ENCODE measurements around the gene TGFBRAP1.
"Not testable (repeated sequence)": the region's sequence is repeated elsewhere in the genome, so short reads cannot be mapped to it uniquely, and the experiment has no call there.

TGFBRAP1 gene

GRCh38 chr2:105357122-105357521 lies 27.6 kb upstream of the TGFBRAP1 start:
- no peak for DNase-seq

- DNase-seq, result no peak
Observed at GRCh38 chr2:105344704-105345345, 15.3 kb upstream of the TGFBRAP1 start.

DNA sequence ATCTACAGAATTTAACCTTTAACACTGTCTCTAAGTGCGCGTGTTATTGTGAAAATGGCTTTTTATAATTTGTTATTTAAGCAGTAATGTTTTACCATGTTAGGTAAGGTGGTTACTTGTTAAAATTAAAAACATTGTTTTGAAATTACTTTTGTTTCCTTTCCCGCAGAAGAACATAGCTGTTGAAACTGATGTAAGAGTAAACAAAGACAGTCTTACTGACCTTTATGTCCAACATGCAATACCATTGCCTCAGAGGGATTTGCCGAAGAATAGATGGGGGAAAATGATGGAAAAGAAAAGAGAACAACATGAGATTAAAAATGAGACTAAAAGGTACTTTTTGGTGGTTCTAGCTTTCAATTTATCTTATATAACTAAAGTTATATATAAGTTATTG lies 9.9 kb upstream of the TGFBRAP1 start:
- DNase-seq, result no peak

DNA sequence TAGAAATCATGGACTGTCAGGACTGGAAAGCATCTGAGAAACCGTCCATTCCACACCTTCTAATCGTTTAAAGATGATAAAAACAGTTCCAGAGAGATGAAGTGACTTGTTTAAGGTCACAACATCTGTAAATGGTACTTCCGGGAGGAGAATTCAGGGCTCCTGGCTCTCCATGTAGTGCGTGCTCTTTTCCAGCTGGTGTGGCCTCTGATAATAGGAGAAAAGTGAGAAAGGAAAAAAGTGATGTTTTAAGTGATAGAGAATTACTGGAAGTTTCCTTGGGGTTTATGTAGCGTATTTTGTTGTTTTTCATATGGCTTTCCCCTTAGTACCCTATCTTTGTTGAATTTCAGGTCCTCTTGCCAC lies 8.5 kb upstream of the TGFBRAP1 start:
- DNase-seq, result no peak

GRCh38 chr2:105337122-105338019 lies 7.8 kb upstream of the TGFBRAP1 start, which contains the start of gene C2orf49:
Gene C2orf49, plus strand, starts transcription at chr2:105337540. Its CDS starts 48 bp downstream, at chr2:105337588.
- DNase-seq, result peak; percentile 89

DNA sequence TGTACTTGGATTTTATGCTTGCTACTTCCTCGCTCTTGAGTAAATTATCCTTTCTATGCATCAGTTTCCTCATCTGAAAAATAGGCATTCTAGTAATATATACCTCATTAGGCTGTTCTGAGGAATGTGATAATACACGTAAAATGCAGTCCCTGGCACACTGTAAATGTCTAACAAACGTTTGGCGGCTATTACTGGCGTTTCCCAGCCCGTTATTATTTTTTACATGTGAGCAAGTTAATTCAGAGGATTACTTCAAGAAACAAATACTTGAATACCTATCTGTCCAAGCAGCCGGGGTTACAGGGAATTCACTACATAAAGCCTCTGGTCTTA lies 7.2 kb upstream of the TGFBRAP1 start:
- DNase-seq, result no peak

DNA sequence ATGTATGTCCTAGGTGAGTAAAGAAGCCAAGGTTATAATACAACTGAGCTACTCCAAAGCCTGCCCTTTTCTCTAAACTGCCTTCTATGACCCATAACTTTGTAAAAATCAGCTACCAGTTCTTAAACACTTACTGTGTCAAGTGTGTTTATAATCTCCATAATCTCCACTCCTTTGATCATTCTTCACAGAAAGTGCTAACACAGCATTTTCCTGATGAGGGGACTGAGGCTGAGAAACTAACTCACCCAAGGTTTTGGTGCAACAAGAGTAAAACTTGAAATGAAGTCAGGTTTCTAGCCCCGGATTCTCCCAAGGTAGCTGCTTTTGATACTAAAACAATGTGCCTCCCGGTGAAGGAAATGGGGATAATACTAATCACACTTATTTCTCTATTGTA lies 5.9 kb upstream of the TGFBRAP1 start:
- no peak for DNase-seq

DNA sequence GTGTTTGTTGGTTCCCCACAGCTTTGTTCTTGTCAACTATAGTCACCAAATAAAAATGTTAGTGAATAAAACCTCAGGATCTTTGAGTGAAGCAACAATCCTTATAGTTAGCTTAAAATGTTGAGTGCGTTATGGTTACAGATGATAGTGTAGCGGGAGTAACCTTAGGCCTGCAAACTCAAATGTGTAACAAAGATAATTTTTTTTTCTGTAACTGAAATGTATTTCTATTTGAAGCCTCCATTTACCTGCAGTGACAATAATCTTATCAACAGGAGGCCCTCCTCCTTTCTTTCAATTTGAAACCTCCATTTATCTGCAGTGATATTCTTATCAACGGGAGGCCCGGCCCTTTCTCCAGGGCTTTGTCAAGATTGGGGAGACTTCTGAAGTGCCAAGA lies 4.7 kb upstream of the TGFBRAP1 start:
- no peak for DNase-seq

GRCh38 chr2:105330681-105331375 lies 1.3 kb upstream of the TGFBRAP1 start:
- no peak for DNase-seq

DNA sequence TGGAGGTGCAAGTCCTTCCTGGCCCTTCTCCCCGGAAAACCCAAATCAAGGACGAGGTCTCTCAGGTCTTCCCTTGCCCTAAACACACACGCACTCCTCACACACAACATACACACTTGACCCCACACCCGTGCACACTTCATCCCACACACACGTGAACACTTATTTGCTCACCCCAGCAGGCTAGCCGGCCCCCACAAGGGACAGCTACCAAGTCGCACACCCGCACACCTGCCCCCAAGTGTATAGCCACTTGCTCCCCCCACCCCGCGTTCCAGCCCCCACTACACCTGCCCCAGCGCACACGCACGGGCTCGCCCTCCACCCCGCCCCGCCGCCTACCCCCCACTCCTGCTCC lies 359 bp downstream of the TGFBRAP1 start:
- DNase-seq, result no peak

- DNase-seq, result peak; percentile 11
Observed at GRCh38 chr2:105328281-105329196, 996 bp downstream of the TGFBRAP1 start.

DNA sequence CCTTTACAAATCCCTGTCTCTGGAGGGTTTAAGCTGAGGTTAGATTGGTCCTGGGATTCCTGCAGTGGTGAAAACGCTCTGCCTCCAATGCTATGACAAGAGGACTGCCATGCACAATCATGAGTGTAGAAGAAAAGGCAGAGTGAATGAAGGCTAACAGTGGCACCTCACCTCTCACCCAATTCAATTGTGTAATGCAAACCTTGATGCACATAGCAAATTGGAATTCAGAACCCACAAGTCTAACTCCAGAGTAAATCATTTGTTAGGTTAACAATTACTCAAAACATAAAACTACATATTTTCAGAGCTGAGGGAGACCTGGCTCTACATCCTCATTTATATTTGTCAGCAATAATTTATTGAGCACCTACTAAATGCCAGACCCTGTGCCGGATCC lies 1.8 kb downstream of the TGFBRAP1 start:
- DNase-seq, result no peak

DNA sequence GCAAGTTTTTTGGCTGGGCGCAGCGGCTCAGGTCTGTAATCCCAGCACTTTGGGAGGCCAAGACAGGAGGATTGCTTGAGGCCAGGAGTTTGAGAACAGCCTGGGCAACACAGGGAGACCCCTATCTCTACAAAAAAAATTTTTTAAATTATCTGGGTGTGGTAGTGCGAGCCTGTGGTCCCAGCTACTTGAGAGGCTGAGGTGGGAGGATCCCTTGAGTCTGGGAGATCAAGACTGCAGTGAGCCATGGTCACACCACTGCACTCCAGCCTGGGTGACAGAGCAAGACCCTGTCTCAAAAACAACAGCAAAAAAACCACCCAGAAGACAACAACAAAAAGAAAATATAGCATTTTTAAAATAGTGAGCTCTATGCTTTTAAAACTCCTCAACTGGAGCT lies 2.3 kb downstream of the TGFBRAP1 start:
- DNase-seq, result not testable (repeated sequence)

DNA sequence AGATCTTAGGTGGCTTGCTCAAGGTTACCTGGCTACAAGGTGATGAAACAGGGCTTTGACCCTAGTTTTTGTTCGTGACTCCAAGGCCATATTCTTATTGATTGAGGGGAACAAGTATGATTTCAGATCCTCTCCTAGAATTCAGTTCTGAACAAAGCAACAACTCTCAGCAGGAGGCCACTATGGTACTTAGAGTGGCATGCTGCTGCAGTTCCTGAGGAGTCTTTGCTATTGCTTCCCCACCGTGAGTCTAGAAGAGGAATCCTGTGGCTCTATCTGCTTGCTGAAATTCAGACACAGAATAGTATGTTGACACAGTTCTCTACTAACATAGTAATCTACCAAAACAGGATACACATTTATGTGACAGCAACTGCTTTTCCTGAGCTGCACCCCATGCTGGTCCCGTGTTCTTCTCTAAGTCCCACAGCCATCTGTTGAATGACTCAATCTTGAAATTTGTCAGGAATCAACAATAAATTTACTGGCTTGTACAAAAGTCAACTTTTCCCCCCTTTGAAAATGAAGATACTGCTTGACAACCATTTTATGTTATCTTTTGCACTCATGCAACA lies 4.1 kb downstream of the TGFBRAP1 start:
- DNase-seq, result no peak

- no peak for DNase-seq
Observed at GRCh38 chr2:105324732-105325131, 4.8 kb downstream of the TGFBRAP1 start.

DNA sequence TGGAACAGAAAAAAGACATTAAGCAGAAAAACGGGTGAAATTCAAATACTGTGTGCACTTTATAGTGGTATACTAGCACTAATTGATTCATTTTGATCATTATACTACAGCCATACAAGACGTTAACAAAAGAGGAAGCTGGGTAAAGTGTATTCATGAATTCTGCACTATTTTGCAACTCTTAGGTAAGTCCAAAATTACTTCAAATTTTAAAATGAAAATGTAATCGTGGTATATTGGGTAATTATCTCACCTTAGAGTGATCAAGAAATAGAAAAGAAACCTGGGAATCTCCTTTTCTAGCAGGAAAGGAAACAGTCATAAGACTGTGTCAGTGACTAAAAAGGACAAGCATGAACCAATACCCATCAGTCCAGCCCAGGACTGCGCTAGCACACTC lies 5.4 kb downstream of the TGFBRAP1 start:
- no peak for DNase-seq

DNA sequence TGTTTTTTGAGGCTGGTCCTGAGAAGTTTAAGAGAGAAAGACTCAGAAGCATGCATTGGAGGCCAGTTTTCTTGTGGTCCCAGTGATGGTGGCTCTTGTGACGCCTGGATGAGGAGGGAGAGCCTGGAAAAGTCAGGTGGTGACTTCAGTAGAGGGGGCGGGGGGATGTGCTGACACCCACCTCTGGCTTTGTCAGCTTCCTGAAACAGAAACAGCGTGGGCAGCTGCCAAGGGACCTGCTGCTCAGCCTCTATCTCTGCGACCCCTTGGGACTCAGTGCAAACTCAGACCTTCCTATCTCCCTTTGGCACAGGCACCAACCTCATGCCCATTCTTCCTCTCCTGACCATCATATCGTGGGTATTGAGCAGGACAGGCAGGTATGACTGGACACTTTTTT lies 6.4 kb downstream of the TGFBRAP1 start:
- no peak for DNase-seq

GRCh38 chr2:105321875-105322646 lies 7.5 kb downstream of the TGFBRAP1 start:
- no peak for DNase-seq

DNA sequence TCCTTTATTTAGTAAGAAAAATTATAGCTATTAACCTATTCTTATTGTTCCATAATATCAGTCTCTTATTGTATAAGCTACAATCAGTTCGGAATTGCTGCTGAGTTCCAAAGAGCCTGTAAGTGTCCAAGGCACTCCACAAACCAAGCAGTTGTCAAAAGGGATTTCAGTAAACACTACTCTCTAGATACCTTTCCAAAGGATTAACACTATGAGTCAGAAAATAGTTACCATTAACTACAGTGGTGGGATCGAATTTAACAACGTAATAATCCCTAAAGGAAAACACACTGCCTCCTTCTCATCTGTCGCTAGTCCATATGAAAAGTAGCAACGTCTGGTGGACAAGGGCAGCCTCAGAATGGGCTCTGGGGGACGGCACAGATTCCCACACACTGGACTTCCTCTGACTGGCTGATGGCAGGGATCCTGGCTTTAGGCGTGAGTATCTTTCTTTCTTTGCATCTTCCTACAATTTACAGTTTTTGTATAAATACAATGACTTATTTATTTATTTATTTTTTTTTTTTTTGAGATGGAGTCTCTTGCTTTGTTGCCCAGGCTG lies 8.8 kb downstream of the TGFBRAP1 start:
- DNase-seq, result no peak

- DNase-seq, result no peak
Observed at GRCh38 chr2:105317937-105318336, 11.6 kb downstream of the TGFBRAP1 start.

- DNase-seq, result no peak
Observed at GRCh38 chr2:105315314-105315713, 14.2 kb downstream of the TGFBRAP1 start.

Measured in CD4-positive, alpha-beta T cell treated with Interleukin-17A for 4 hours (primary cell).